Common myeloid progenitor, CD34-positive (primary cell): ENCODE measurements around the gene KRTAP10-2.

Experiments
- CTCF ChIA-PET: fragments of 350-600 bp; sonication (Branson Sonifier 250); formaldehyde crosslinking; loops from one replicate; lab custom pipeline; 2021; ENCODE audit warnings: antibody characterized with exemption; lab: Charles Lee
- POLR2A ChIA-PET: fragments of 350-600 bp; sonication (Branson Sonifier 250); formaldehyde crosslinking; loops from one replicate; lab custom pipeline; 2021; ENCODE audit warnings: antibody characterized with exemption; lab: Charles Lee
- DNase-seq, 3 donors: peaks; one replicate each; pipeline versions ENCODE4 v3.0.0 to v3.0.0-alpha.2; 2013
- H3K27ac ChIP-seq, 2 experiments: 1 replicate in 1 of 2; 2 replicates in 1 of 2; pipeline ENCODE4 v1.7.0; 2013; ENCODE audit warnings: inconsistent platforms in 2 of 2, low read length in 2 of 2, mild to moderate bottlenecking in 2 of 2, low read depth in 1 of 2, moderate library complexity in 1 of 2; ENCODE audit not compliant: severe bottlenecking in 2 of 2, insufficient read depth in 1 of 2, poor library complexity in 1 of 2
- H3K27me3 ChIP-seq, 5 experiments: replicated peaks in 2 of 5; 1 replicate in 3 of 5; 2 replicates in 2 of 5; pipeline versions ENCODE4 v1.6.1 to v1.7.0; 2013; ENCODE audit warnings: low read length in 4 of 5, mild to moderate bottlenecking in 2 of 5, moderate library complexity in 2 of 5, inconsistent platforms in 1 of 5; ENCODE audit not compliant: insufficient read depth in 5 of 5, control insufficient read depth in 4 of 5
- H3K36me3 ChIP-seq, 4 experiments: 1 replicate in 2 of 4; 2 replicates in 2 of 4; pipeline versions ENCODE4 v1.6.1 to v1.7.0; 2013; ENCODE audit warnings: low read length in 3 of 4, control low read depth in 1 of 4, mild to moderate bottlenecking in 1 of 4; ENCODE audit not compliant: control insufficient read depth in 4 of 4, insufficient read depth in 4 of 4
- H3K4me1 ChIP-seq, 4 experiments: 1 replicate in 3 of 4; 2 replicates in 1 of 4; pipeline versions ENCODE4 v1.6.1 to v1.7.1; 2013; ENCODE audit warnings: low read length in 3 of 4, mild to moderate bottlenecking in 3 of 4, control low read depth in 1 of 4, inconsistent platforms in 1 of 4, moderate library complexity in 1 of 4; ENCODE audit not compliant: control insufficient read depth in 4 of 4, insufficient read depth in 4 of 4; ENCODE audit errors: control extremely low read depth in 1 of 4
- H3K4me3 ChIP-seq, 7 experiments: 1 replicate in 4 of 7; 2 replicates in 3 of 7; pipeline versions ENCODE4 v1.5.1 to v1.7.0; 2013; ENCODE audit warnings: mild to moderate bottlenecking in 7 of 7, low read length in 6 of 7, moderate library complexity in 6 of 7, inconsistent platforms in 2 of 7, low read depth in 2 of 7, control low read depth in 1 of 7; ENCODE audit not compliant: insufficient read depth in 4 of 7, control insufficient read depth in 1 of 7; ENCODE audit errors: extremely low read depth in 1 of 7
- H3K9me3 ChIP-seq, 5 experiments: 1 replicate in 4 of 5; 2 replicates in 1 of 5; pipeline versions ENCODE4 v1.6.1 to v1.7.1; 2013; ENCODE audit warnings: low read length in 4 of 5, mild to moderate bottlenecking in 2 of 5, inconsistent platforms in 1 of 5, low read depth in 1 of 5, moderate library complexity in 1 of 5; ENCODE audit not compliant: control insufficient read depth in 4 of 5, insufficient read depth in 2 of 5; ENCODE audit errors: control extremely low read depth in 1 of 5
- WGBS: methylation state at CpG from one replicate; pipeline ENCODE4 v1.1.5; 2013; ENCODE audit not compliant: insufficient coverage; 5-methylcytosine and 5-hydroxymethylcytosine counted together

Gene KRTAP10-2

GRCh38 chr21:44530903-44531605, 20.3 kb downstream of the KRTAP10-2 start:
- H3K36me3 ChIP-seq, result no peaks in the 10 kb centered on the region
- WGBS, result 94% methylated on average over 23 of the region's 23 CpGs
- H3K9me3 ChIP-seq, result no peaks in the 10 kb centered on the region
- no peak overlapping the region for H3K27ac ChIP-seq
- ChIA-PET CTCF (no interaction called here), POLR2A (no interaction called here)
- no peak for DNase-seq
- H3K4me3 ChIP-seq, result no peak overlapping the region
- H3K27me3 ChIP-seq, result peaks cover 0 to 5% (median 0%) of the 10 kb centered on the region in 5 experiments
- no peaks in the 10 kb centered on the region for H3K4me1 ChIP-seq

DNA sequence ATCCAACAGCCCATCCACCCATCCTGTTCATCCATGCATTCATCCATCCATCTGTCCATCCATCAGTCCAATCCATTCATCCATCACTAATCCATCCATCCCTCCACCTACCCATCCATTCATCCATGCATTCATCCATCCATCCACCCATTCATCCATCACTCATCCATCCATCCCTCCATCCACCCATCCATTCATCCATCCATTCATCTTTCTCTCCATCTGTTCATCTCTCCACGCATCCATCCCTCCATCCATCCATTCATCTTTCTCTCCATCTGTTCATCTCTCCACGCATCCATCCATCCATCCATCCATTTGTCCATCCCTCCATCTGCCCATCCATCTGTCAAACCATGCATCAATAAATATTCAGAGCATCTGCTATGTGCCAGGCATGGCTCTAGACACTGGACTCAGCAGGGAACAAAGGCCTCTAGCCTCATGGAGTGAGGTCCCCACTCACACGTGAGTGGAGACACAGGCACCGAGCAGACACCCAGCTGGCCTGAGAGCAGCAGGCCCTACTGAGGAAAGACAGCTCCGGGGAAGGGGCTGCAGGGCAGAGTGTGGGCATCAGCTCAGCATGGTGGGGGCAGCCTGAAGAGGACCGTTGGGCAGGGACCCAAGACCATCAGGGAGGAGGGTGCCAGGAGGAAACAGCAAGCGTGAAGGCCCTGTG, 20.9 kb downstream of the KRTAP10-2 start:
- 95% methylated on average over 7 of the region's 7 CpGs for WGBS
- DNase-seq, result no peak
- CTCF ChIA-PET, result no interaction called here
- H3K4me1 ChIP-seq, result no peaks in the 10 kb centered on the region
- POLR2A ChIA-PET, result no interaction called here
- no peak overlapping the region for H3K4me3 ChIP-seq
- peaks cover 0 to 1% (median 0%) of the 10 kb centered on the region in 5 experiments for H3K27me3 ChIP-seq
- H3K9me3 ChIP-seq, result no peaks in the 10 kb centered on the region
- no peaks in the 10 kb centered on the region for H3K36me3 ChIP-seq
- no peak overlapping the region for H3K27ac ChIP-seq

DNA sequence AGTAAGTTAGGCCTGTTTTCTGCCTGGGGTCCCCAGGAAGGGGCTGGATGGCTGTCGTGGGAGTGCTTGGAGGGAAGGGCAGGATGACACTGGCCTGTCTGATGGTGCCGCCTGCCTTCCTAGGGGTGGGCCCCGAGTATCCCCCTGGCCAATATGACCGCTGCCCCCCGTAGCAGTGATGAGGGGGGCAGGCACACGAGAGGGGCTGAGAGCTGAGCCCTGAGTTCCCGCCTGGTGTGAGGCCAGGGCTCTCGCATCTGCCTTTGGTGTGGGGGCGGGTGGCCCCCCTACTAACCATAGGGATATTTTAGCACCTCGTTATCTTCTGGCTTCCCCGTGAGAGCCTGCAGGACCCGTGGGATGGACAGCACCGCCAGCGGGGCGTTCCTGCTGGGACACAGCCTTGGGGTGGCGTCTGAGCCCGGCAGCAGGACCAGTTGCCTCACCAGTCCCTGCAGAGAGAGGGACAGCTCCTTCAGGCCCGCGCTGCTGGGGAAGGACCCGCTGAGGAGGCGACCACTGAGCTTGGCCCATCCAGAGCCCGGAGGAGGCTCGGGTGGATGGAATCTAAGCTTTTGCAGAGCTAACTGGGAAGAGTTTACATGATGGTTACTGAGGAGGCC, 21.7 kb downstream of the KRTAP10-2 start:
- Histone ChIP-seq H3K4me3 (no peak overlapping the region), H3K9me3 (peaks cover 0 to 3% (median 0%) of the 10 kb centered on the region in 5 experiments)
- WGBS, result 88% methylated on average over 23 of the region's 23 CpGs

DNA sequence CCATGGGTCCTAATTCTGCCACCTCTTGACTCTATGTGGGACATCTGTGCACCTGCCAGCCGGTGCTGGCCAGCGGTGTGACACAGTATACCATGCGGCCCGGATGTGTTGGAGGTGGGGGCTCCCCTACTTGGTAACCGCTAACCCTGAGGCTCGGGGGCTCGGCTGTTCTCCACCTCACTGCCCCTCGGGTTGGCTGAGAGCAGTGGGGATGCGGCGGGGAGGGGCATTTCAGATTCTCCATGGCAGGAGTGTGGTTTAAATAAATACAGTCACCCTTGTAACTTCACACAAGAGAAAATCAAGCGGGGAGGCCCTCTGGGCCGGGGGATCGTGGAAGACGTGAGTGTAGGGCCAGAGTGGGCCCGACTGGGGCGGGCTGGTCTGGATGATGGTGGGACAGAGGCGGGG, 22.3 kb downstream of the KRTAP10-2 start:
- no peak overlapping the region for H3K27ac ChIP-seq
- POLR2A ChIA-PET, result no interaction called here
- no peak overlapping the region for H3K4me3 ChIP-seq
- H3K4me1 ChIP-seq, result no peaks in the 10 kb centered on the region
- DNase-seq, result no peak
- peaks cover 0 to 2% (median 0%) of the 10 kb centered on the region in 5 experiments for H3K27me3 ChIP-seq
- CTCF ChIA-PET, result no interaction called here
- 96% methylated on average over 10 of the region's 17 CpGs for WGBS
- H3K9me3 ChIP-seq, result peaks cover 0 to 8% (median 0%) of the 10 kb centered on the region in 5 experiments
- H3K36me3 ChIP-seq, result no peaks in the 10 kb centered on the region

More for the DNA sequence above, 21.7 kb downstream of the KRTAP10-2 start:
- DNase-seq, result no peak
- no peaks in the 10 kb centered on the region for H3K36me3 ChIP-seq
- ChIA-PET POLR2A (no interaction called here), CTCF (no interaction called here)
- no peaks in the 10 kb centered on the region for H3K4me1 ChIP-seq
- peaks cover 0 to 1% (median 0%) of the 10 kb centered on the region in 5 experiments for H3K27me3 ChIP-seq
- no peak overlapping the region for H3K27ac ChIP-seq

GRCh38 chr21:44528634-44528995, 22.7 kb downstream of the KRTAP10-2 start:
- no peak overlapping the region for H3K27ac ChIP-seq
- ChIA-PET CTCF (no interaction called here), POLR2A (no interaction called here)
- no peak for DNase-seq
- no peaks in the 10 kb centered on the region for H3K4me1 ChIP-seq
- peaks cover 0 to 2% (median 0%) of the 10 kb centered on the region in 5 experiments for H3K27me3 ChIP-seq
- no peaks in the 10 kb centered on the region for H3K36me3 ChIP-seq
- peaks cover 0 to 12% (median 0%) of the 10 kb centered on the region in 5 experiments for H3K9me3 ChIP-seq
- H3K4me3 ChIP-seq, result no peak overlapping the region
- WGBS, result 88% methylated on average over 10 of the region's 10 CpGs

DNA sequence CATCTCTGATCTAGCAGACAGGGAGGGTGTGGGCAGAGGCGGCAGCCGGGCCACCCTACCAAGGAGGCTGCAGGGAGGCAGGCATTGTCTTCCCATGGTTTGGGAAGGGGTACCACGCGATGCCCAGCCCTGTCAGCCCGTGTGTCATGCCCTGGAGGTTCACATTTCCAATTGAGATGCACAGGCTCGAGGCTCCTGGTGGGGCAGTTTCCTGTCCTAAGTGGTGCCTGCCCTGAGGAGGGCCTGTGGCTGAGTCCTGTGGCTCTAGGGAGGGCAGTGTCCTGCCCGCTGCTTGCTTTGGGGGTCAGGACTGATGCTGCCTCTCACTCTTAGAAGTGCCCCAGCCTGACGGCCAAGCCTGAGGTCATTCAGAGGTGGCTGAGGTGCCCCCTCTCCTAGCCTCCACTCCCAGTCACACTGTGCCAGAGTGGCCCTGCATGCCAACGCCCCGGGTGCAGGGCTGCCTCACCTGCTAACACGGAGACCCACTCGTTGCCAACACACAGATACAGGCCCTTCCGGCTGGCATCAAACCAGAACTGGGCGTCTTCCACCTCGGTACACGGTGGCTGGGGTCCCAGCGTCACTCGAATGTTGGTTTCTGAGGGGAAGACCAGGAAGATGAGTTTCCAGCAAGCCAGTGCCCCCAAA, 23.2 kb downstream of the KRTAP10-2 start:
- H3K27me3 ChIP-seq, result peaks cover 0 to 2% (median 0%) of the 10 kb centered on the region in 5 experiments
- H3K9me3 ChIP-seq, result peaks cover 0 to 15% (median 0%) of the 10 kb centered on the region in 5 experiments
- DNase-seq, result no peak
- ChIA-PET POLR2A (no interaction called here), CTCF (no interaction called here)
- H3K36me3 ChIP-seq, result no peaks in the 10 kb centered on the region
- no peak overlapping the region for H3K27ac ChIP-seq
- H3K4me1 ChIP-seq, result no peaks in the 10 kb centered on the region
- H3K4me3 ChIP-seq, result no peak overlapping the region
- 93% methylated on average over 16 of the region's 18 CpGs for WGBS
